ENCODE data around the gene DIPK1A. TPM values are rescaled to one million over a fixed set of nuclear protein-coding genes. Genes with fewer than 3 reads are reported as not detected.
A peak's percentile ranks its signal among the peaks of the same experiment; 100 is the strongest.

Gene DIPK1A
- total RNA-seq, 1 donor from 2014 or later = 4.6 TPM

DNA sequence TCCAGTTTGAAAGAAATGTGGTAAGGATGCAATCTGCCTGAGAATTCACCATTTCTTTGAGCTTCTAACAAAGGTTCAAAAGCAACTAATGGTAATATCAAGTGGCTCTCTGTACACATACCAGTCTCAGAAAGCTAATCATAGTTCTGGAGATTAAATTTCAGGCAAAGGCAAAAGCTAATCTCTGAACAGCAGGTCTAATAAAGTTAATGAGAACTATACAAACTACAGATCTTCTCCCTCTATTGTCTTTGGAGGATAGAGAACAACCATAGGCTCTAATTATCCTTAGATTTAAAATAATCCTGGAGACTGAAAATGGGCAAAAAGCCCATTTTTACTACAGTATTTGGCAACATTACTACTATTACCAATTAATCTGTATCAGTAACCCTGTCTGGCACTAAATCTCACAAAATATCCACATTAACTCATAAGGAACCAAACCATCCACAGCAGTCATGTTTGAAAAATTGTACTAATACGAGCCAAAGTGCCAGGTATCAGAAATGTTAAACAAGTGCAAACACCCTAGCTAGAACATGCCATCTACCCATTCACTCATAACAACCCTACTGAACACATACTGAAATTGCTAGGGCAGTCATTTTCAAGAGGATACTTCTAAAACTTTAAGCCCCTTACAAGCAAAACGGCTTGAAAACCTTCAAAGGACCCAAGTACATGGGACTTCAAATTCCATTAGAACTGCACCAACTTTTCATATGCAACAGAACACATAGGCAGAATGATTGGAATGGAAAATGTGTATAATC lies 4.8 kb downstream of the DIPK1A start:
- Histone ChIP-seq H3K27me3 (no peaks in the 10 kb centered on the region), H3K9me3 (no peaks in the 10 kb centered on the region), H3K27ac (no peak overlapping the region), H3K36me3 (no peaks in the 10 kb centered on the region), H3K4me3 (no peak overlapping the region), H3K4me1 (peaks cover under 1% of the 10 kb centered on the region)
- no peak for ATAC-seq
- intact Hi-C loops (cut with DNase I) = no loop called here
- TF ChIP-seq, protein P1, sequence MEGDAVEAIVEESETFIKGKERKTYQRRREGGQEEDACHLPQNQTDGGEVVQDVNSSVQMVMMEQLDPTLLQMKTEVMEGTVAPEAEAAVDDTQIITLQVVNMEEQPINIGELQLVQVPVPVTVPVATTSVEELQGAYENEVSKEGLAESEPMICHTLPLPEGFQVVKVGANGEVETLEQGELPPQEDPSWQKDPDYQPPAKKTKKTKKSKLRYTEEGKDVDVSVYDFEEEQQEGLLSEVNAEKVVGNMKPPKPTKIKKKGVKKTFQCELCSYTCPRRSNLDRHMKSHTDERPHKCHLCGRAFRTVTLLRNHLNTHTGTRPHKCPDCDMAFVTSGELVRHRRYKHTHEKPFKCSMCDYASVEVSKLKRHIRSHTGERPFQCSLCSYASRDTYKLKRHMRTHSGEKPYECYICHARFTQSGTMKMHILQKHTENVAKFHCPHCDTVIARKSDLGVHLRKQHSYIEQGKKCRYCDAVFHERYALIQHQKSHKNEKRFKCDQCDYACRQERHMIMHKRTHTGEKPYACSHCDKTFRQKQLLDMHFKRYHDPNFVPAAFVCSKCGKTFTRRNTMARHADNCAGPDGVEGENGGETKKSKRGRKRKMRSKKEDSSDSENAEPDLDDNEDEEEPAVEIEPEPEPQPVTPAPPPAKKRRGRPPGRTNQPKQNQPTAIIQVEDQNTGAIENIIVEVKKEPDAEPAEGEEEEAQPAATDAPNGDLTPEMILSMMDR (IDR thresholded peaks at IDR 0.05) = no peak
- DNase-seq = no peak

DNA sequence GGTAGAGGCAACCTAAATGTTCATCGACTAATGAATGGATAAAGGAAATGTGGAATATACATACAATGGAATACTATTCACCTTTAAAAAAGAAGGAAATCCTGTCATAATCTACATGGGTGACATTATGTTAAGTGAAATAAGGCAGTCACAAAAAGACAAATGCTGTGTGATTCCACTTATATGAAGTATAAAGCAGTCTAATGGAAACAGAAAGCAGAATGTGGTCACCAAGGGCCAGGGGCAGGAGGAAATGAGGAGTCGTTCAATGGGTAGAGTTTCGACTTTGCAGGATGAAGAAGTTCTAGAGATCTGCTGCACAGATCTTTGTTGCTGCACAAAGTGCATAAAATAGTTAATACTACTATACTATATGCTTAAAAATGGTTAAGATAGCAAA lies 7.8 kb downstream of the DIPK1A start:
- H3K27me3 ChIP-seq = no peaks in the 10 kb centered on the region
- TF ChIP-seq, protein P1 (IDR thresholded peaks at IDR 0.05) = no peak
- intact Hi-C loops (cut with DNase I) = no loop called here
- peak; percentile 52 for ATAC-seq
- H3K9me3 ChIP-seq = no peaks in the 10 kb centered on the region
- H3K4me3 ChIP-seq = no peak overlapping the region
- no peaks in the 10 kb centered on the region for H3K36me3 ChIP-seq
- no peak overlapping the region for H3K27ac ChIP-seq
- peaks cover 3% of the 10 kb centered on the region for H3K4me1 ChIP-seq
- no peak for DNase-seq

DNA sequence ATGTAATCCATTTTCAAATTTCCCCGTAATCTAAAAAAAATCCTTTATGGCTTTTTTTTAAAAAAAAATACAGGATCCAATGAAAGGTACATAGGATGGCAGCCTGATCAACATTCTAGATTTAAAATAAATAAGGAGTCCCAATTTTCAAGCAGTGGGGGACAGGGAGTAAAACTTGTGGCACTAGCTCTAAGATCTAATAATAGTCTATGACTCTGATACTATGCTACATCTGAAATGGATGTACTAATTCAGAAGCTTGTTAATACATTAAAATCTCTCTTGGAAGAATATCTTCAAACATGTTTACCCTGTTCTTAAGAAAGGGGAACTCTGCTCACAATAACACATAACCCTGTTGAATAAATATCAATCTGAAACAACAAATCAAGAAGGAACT lies 8.5 kb downstream of the DIPK1A start:
- no peak for ATAC-seq
- TF ChIP-seq, protein P1 (IDR thresholded peaks at IDR 0.05) = no peak
- H3K9me3 ChIP-seq = no peaks in the 10 kb centered on the region
- peaks cover 3% of the 10 kb centered on the region for H3K4me1 ChIP-seq
- H3K4me3 ChIP-seq = no peak overlapping the region
- intact Hi-C loops (cut with DNase I) = no loop called here
- DNase-seq = no peak
- H3K36me3 ChIP-seq = no peaks in the 10 kb centered on the region
- H3K27me3 ChIP-seq = no peaks in the 10 kb centered on the region
- no peak overlapping the region for H3K27ac ChIP-seq

DNA sequence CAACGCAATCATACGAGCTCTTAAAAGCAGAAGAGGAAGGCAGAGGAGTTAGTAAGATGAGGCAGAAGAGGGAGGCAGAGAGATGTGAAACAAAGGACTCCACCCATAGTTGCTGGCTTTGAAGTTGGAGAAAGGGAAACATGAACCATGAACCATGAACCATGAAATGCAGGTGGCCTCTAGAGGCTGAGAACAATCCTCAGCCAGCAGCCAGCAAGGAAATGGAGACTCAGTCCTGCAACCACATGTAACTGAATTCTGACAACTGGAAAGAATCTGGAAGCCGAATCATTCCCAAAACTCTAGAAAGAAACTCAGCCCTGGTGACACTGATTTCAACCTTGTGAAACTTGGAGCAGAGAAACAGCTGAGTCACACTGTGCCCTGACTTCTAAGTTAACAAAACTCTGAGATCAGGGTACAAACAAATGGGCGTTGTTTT lies 10.1 kb downstream of the DIPK1A start:
- TF ChIP-seq, protein P1 (IDR thresholded peaks at IDR 0.05) = no peak
- ATAC-seq = peak; percentile 66
- no peak for DNase-seq
- Histone ChIP-seq H3K4me1 (peaks cover 3% of the 10 kb centered on the region), H3K9me3 (no peaks in the 10 kb centered on the region), H3K36me3 (no peaks in the 10 kb centered on the region), H3K4me3 (no peak overlapping the region), H3K27me3 (no peaks in the 10 kb centered on the region), H3K27ac (no peak overlapping the region)
- intact Hi-C loops (cut with DNase I) = no loop called here

DNA sequence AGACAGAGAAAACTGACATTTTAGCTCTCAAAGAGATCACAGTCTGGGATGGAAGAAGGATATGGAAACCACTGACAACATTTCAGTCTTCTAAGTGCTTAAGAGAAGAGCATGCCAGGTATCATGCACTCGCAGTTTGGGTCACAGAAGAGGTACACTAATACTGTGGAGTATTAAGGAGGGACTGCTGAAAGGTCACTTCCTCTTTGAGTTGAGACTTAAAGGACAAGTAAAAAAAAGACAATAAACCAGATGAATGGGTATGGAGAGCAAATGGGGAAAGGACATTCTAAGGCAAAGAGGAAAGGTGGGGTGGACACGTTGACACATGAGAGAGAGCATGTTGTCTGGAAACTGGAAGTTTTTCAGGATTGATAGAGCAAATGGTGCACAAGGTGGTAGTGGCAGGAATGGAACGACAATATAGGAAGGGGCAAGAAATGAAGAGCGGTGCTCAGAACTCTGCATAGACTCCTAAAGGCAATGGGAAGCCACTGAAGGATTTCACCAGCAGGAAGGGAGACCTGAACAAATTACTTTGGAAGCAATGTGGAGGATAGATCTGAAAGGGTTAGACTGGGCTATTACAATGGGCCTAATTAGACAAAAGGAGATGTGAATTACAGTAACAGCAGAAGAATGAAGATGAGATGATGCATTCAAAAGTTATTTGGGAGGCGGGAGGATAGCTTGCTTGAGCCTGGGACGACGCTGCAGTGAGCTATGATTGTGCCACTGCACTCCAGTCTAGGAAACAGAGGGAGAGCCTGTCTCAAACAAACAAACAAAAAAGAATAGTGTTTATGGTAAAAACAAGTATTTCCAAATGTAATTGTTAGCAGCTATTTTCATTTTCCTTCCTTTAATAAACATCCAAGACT lies 11.1 kb downstream of the DIPK1A start:
- Histone ChIP-seq H3K36me3 (no peaks in the 10 kb centered on the region), H3K27me3 (no peaks in the 10 kb centered on the region), H3K4me1 (peaks cover 3% of the 10 kb centered on the region), H3K4me3 (no peak overlapping the region), H3K27ac (no peak overlapping the region), H3K9me3 (no peaks in the 10 kb centered on the region)
- TF ChIP-seq, protein P1 (IDR thresholded peaks at IDR 0.05) = no peak
- ATAC-seq (no peak), DNase-seq (no peak)
- intact Hi-C loops (cut with DNase I) = no loop called here
